K562 (cell line): Measurements from ENCODE around the gene SCFD2. TPM values are rescaled to one million over a fixed set of nuclear protein-coding genes. Genes with fewer than 3 reads are reported as not detected.

Experiments used
- ATAC-seq: fragments of 200-7000 bp; cut with Tn5 transposase; 3 replicates; pipeline ENCODE4 v1.9.1; 2020; ENCODE audit warnings: moderate library complexity
- BruUV-seq: library from RNA; stranded (reverse); fragments of 400-500 nt; replicated peaks from 2 replicates; lab custom pipeline; 2021; lab: Mats Ljungman, UMichigan
- CTCF ChIA-PET: fragments of 300-600 bp; formaldehyde crosslinking; extraction: SDS; loops from one replicate; lab custom pipeline; 2021; ENCODE audit warnings: low intra/inter-chr PET ratio; lab: Yijun Ruan, JAX
- POLR2A ChIA-PET: fragments of 300-600, 350-650 bp; sonication (Branson Sonifier 250); formaldehyde crosslinking; extraction: SDS; loops from one replicate; lab custom pipeline; 2021; ENCODE audit warnings: antibody characterized with exemption, inconsistent platforms; lab: Yijun Ruan, JAX
- DNase-seq, 4 experiments: peaks; one replicate each; pipeline versions ENCODE4 v3.0.0 to v3.0.0-alpha.2; 2011 to 2018; ENCODE audit warnings: low spot score in 3 of 4, mixed read lengths in 3 of 4; ENCODE audit errors: extremely low read depth in 1 of 4
- FAIRE-seq: peaks from 2 replicates; lab custom pipeline; 2011; peaks lifted over from hg19 to GRCh38; lab: Jason Lieb, UNC
- H2AFZ ChIP-seq: 2 replicates; pipeline ENCODE4 v1.6.0; 2011; ENCODE audit warnings: low read depth, low read length, control low read depth, inconsistent platforms
- H3K27ac ChIP-seq: fragments of 200-600 bp; 3 replicates; pipeline ENCODE4 v1.8.0; 2011; ENCODE audit warnings: low read depth, mild to moderate bottlenecking, control low read depth, inconsistent platforms, low read length, moderate library complexity, mixed read lengths; ENCODE audit errors: extremely low read depth
- H3K27me3 ChIP-seq, 2 experiments: fragments of 300-600 bp in 1 of 2; 2 replicates in 1 of 2; 3 replicates in 1 of 2; pipeline versions ENCODE4 v1.6.0 to v1.8.0; 2011; ENCODE audit warnings: inconsistent platforms in 2 of 2, low read length in 2 of 2, mild to moderate bottlenecking in 1 of 2, mixed read lengths in 1 of 2, moderate library complexity in 1 of 2; ENCODE audit not compliant: control insufficient read depth in 2 of 2, insufficient read depth in 2 of 2
- H3K36me3 ChIP-seq: fragments of 300-600 bp; 3 replicates; pipeline ENCODE4 v1.8.0; 2011; ENCODE audit warnings: mild to moderate bottlenecking, low read length, inconsistent platforms; ENCODE audit not compliant: control insufficient read depth, insufficient read depth
- H3K4me1 ChIP-seq, 2 experiments: fragments of 200-600 bp in 1 of 2; replicated peaks in 1 of 2; 2 replicates in 1 of 2; 3 replicates in 1 of 2; pipeline versions ENCODE4 v1.5.1 to v1.8.0; 2011; ENCODE audit warnings: inconsistent platforms in 2 of 2, low read length in 2 of 2, mild to moderate bottlenecking in 1 of 2, mixed read lengths in 1 of 2, moderate library complexity in 1 of 2; ENCODE audit not compliant: control insufficient read depth in 2 of 2, insufficient read depth in 2 of 2
- H3K4me2 ChIP-seq: 2 replicates; pipeline ENCODE4 v1.6.1; 2011; ENCODE audit warnings: low read length, control low read depth, inconsistent platforms, mixed read lengths; ENCODE audit not compliant: insufficient read depth
- H3K4me3 ChIP-seq: fragments of 200-600 bp; sonication (generic), shearing (Covaris generic); 2 replicates; pipeline ENCODE4 v1.5.1; 2016; ENCODE audit warnings: control low read depth, inconsistent platforms
- H3K79me2 ChIP-seq: fragments of 200-600 bp; 3 replicates; pipeline ENCODE4 v1.8.0; 2011; ENCODE audit warnings: low read length, inconsistent platforms; ENCODE audit not compliant: control insufficient read depth, insufficient read depth
- H3K9ac ChIP-seq, 2 experiments: 2 replicates each; pipeline versions ENCODE4 v1.6.0 to v1.6.1; 2011; ENCODE audit warnings: low read depth in 2 of 2, low read length in 2 of 2, control low read depth in 1 of 2, inconsistent platforms in 1 of 2, mild to moderate bottlenecking in 1 of 2, mixed read lengths in 1 of 2; ENCODE audit not compliant: insufficient read depth in 1 of 2
- H3K9me1 ChIP-seq: one replicate; pipeline ENCODE4 v1.6.0; 2011; ENCODE audit warnings: inconsistent platforms, mild to moderate bottlenecking, low read length, moderate library complexity; ENCODE audit not compliant: control insufficient read depth, insufficient read depth
- H3K9me3 ChIP-seq: replicated peaks from 2 replicates; pipeline ENCODE4 v1.5.1; 2011; ENCODE audit warnings: low read depth, low read length, inconsistent platforms; ENCODE audit not compliant: control insufficient read depth, insufficient read depth
- H4K20me1 ChIP-seq: replicated peaks from 2 replicates; pipeline ENCODE4 v1.6.1; 2011; ENCODE audit warnings: low read length, inconsistent platforms, mixed read lengths; ENCODE audit not compliant: control insufficient read depth, insufficient read depth
- CBX3 ChIP-seq, 2 experiments: IDR thresholded peaks; 1 replicate in 1 of 2; 2 replicates in 1 of 2; pipeline ENCODE4 v1.6.1; 2012; ENCODE audit warnings: inconsistent platforms in 2 of 2, low read length in 2 of 2, borderline replicate concordance in 1 of 2, control low read depth in 1 of 2
- CCNT2 ChIP-seq: IDR thresholded peaks from 2 replicates; pipeline ENCODE4 v1.6.1; 2011; ENCODE audit warnings: borderline replicate concordance, low read depth, mild to moderate bottlenecking, moderate library complexity, mixed read lengths, low read length; ENCODE audit not compliant: insufficient read length; ENCODE audit errors: extremely low read depth
- CEBPG ChIP-seq, 3 experiments: fragments of 200-800 bp in 1 of 3; sonication (Bioruptor generic) in 1 of 3; sonication (generic) in 1 of 3; formaldehyde crosslinking in 1 of 3; IDR thresholded peaks in 2 of 3; conservative IDR thresholded peaks in 1 of 3; 2 replicates each; pipeline versions ENCODE4 v1.6.1 to v1.8.0; 2016 to 2022; ENCODE audit warnings: missing compliant biosample characterization in 2 of 3, missing genetic modification characterization in 2 of 3, mild to moderate bottlenecking in 1 of 3, missing genetic modification reagents in 1 of 3
- CGGBP1 ChIP-seq: fragments of 250-450 bp; sonication (Bioruptor Pico); IDR thresholded peaks from 2 replicates; pipeline ENCODE4 v1.9.0; 2021; ENCODE audit warnings: mild to moderate bottlenecking
- DPF2 ChIP-seq: fragments of 450-650 bp; IDR thresholded peaks from 2 replicates; pipeline ENCODE4 v1.6.1; 2016
- HLTF ChIP-seq: fragments of 450-650 bp; IDR thresholded peaks from 2 replicates; pipeline ENCODE4 v1.6.1; 2016
- KLF6 ChIP-seq: fragments of 250-450 bp; sonication (Bioruptor Pico); IDR thresholded peaks from 2 replicates; pipeline ENCODE4 v1.4.0; 2020; ENCODE audit warnings: mild to moderate bottlenecking, moderate library complexity, borderline replicate concordance
- L3MBTL2 ChIP-seq: fragments of 450-650 bp; IDR thresholded peaks from 2 replicates; pipeline ENCODE4 v1.6.1; 2016; ENCODE audit warnings: mild to moderate bottlenecking, moderate library complexity
- MECOM ChIP-seq: fragments of 250-450 bp; sonication (Bioruptor Pico); IDR thresholded peaks from 2 replicates; pipeline ENCODE4 v1.8.0; 2022; ENCODE audit warnings: inconsistent platforms
- MLX ChIP-seq, 2 experiments: fragments of 450-650 bp in 1 of 2; sonication (generic) in 1 of 2; formaldehyde crosslinking; conservative IDR thresholded peaks; 2 replicates each; pipeline versions ENCODE4 v1.4.0 to v1.8.1; 2020 to 2022; ENCODE audit warnings: mild to moderate bottlenecking in 1 of 2, missing genetic modification reagents in 1 of 2
- NR3C1 ChIP-seq: sonication (generic); formaldehyde crosslinking; IDR thresholded peaks from 2 replicates; pipeline ENCODE4 v1.8.1; 2022; ENCODE audit warnings: missing genetic modification reagents
- RNF2 ChIP-seq: sonication (generic); IDR thresholded peaks from 2 replicates; pipeline ENCODE4 v1.6.1; 2016
- SMAD1 ChIP-seq: fragments of 150-350 bp; IDR thresholded peaks from 2 replicates; pipeline ENCODE4 v1.6.1; 2014; ENCODE audit warnings: low read length, low read depth; ENCODE audit not compliant: partially characterized antibody
- ZFPM2 ChIP-seq: fragments of 250-450 bp; sonication (Bioruptor Pico); IDR thresholded peaks from 2 replicates; pipeline ENCODE4 v1.5.1; 2022; ENCODE audit warnings: mild to moderate bottlenecking
- WGBS: fragments of 100-300 bp; shearing (Covaris generic); methylation state at CpG from one replicate; pipeline ENCODE4 v1.1.6; 2016; ENCODE audit warnings: low coverage, mixed read lengths; ENCODE audit not compliant: insufficient coverage; ENCODE audit errors: missing lambda C conversion rate; 5-methylcytosine and 5-hydroxymethylcytosine counted together
- in situ Hi-C: fragments of 300-500 bp; cut with MboI; formaldehyde crosslinking; loops from 4 replicates; pipeline ENCODE4 v1.15.0; 2018; ENCODE audit warnings: inconsistent platforms, mixed read lengths
- intact Hi-C: fragments of 100-400 bp; cut with micrococcal nuclease; formaldehyde crosslinking; loops from 2 replicates; pipeline ENCODE4 v1.14.2; 2022
- polyA plus RNA-seq, 8 experiments: library from polyadenylated mRNA; depleted of rRNA in 4 of 8; stranded (reverse) in 5 of 8; unstranded in 3 of 8; fragments of >200 nt; fragmentation: Nextera tagmentation in 2 of 8; fragmentation: Illumina TruSeq in 1 of 8; extraction: Ambion mirVana in 2 of 8; extraction: Trizol in 1 of 8; gene quantifications; 2 replicates each; pipeline versions ENCODE4 v1.2.1 to v1.2.3, GENCODE V29; 2011 to 2014; ENCODE audit warnings: inconsistent platforms in 1 of 8, missing spikeins in 1 of 8
- total RNA-seq, 7 experiments: library from RNA; depleted of rRNA in 6 of 7; stranded (reverse); fragments of >200 nt in 6 of 7; fragmentation: Illumina TruSeq in 2 of 7; extraction: Trizol in 2 of 7; gene quantifications; 2 replicates each; pipeline versions ENCODE4 v1.2.1 to v1.2.3, GENCODE V29; 2011 to 2021; ENCODE audit warnings: low replicate concordance in 1 of 7

Gene SCFD2
- total and polyA plus RNA-seq, 9 of the 15 experiments (the other 6 are each of a cell fraction or from before 2014, with no cell fraction given), result 5.7 to 30.3 (median 22.8) TPM

- no peaks in the 10 kb centered on the region for H3K9me3 ChIP-seq
- TF ChIP-seq KLF6 (CRISPR knock-in tag) (no peak), NR3C1 (no peak), SMAD1 (no peak), MECOM (CRISPR knock-in tag) (no peak), CCNT2 (no peak), HLTF (no peak)
- H3K27ac ChIP-seq, result no peak overlapping the region
- no TSS peak for BruUV-seq
- H4K20me1 ChIP-seq, result no peaks in the 10 kb centered on the region
- H3K4me1 ChIP-seq, result no peaks in the 10 kb centered on the region; a peak in 1 of 5 replicates
- POLR2A ChIA-PET, result no interaction called here
- DNase-seq (no peak), FAIRE-seq (no peak), ATAC-seq (no peak)
- no peak overlapping the region for H3K4me2 ChIP-seq
- WGBS, result 0% methylated on average over 2 of the region's 2 CpGs
- no peak overlapping the region for H2AFZ ChIP-seq
- no peaks in the 10 kb centered on the region for H3K36me3 ChIP-seq
- H3K4me3 ChIP-seq, result no peak overlapping the region
- CTCF ChIA-PET, result no interaction called here
- no peak overlapping the region for H3K9ac ChIP-seq
- in situ Hi-C loops, result no loop called here
- peaks cover 4 to 22% of the 10 kb centered on the region in 2 experiments; a peak in 3 of 5 replicates for H3K27me3 ChIP-seq
- intact Hi-C loops, result no loop called here
- H3K9me1 ChIP-seq, result no peaks in the 10 kb centered on the region
- no peaks in the 10 kb centered on the region for H3K79me2 ChIP-seq
Measured at GRCh38 chr4:52846502-52846901, 519.4 kb downstream of the SCFD2 start.

GRCh38 chr4:52844596-52844995 lies 521.3 kb downstream of the SCFD2 start:
- peaks cover 4 to 28% of the 10 kb centered on the region in 2 experiments; a peak in 3 of 5 replicates for H3K27me3 ChIP-seq
- ATAC-seq, result no peak
- WGBS, result 8% methylated on average over 2 of the region's 2 CpGs
- FAIRE-seq, result no peak
- in situ Hi-C loops, result no loop called here
- no peak overlapping the region for H3K4me2 ChIP-seq
- no peak overlapping the region for H2AFZ ChIP-seq
- no peaks in the 10 kb centered on the region; a peak in 1 of 5 replicates for H3K4me1 ChIP-seq
- H3K9me1 ChIP-seq, result no peaks in the 10 kb centered on the region
- H3K9me3 ChIP-seq, result no peaks in the 10 kb centered on the region
- ChIA-PET CTCF (no interaction called here), POLR2A (interaction anchor here (1.2 kb wide), 1 partner anchor 10 kb away, joined by 4 read pairs; no protein-coding TSS in a partner anchor)
- BruUV-seq, result no TSS peak
- no peak for DNase-seq
- no peaks in the 10 kb centered on the region for H4K20me1 ChIP-seq
- no peaks in the 10 kb centered on the region for H3K79me2 ChIP-seq
- no peak overlapping the region for H3K4me3 ChIP-seq
- no peak overlapping the region for H3K27ac ChIP-seq
- no peaks in the 10 kb centered on the region for H3K36me3 ChIP-seq
- H3K9ac ChIP-seq, result no peak overlapping the region
- intact Hi-C loops, result no loop called here
- no peak for TF ChIP-seq CGGBP1 (CRISPR knock-in tag)
- no peak for TF ChIP-seq L3MBTL2
- TF ChIP-seq RNF2, result no peak
- TF ChIP-seq CEBPG (CRISPR knock-in tag; IDR thresholded peaks at IDR 0.05), result no peak
- no peak for TF ChIP-seq CEBPG (tag; conservative IDR thresholded peaks at IDR 0.05 in 1 of 2, IDR thresholded peaks at IDR 0.05 in 1 of 2)
- no peak for TF ChIP-seq CBX3 (IDR thresholded peaks at IDR 0.05; ENCODE audit: borderline replicate concordance in 1 of 2, low read length in 2 of 2)
- no peak for TF ChIP-seq ZFPM2 (CRISPR knock-in tag)
- TF ChIP-seq MLX (CRISPR knock-in tag; conservative IDR thresholded peaks at IDR 0.05), result no peak
- no peak for TF ChIP-seq DPF2
